GM18907 (cell line): Measurements from ENCODE around the gene OVAAL.

Experiments
- ATAC-seq: cut with Tn5 transposase; IDR thresholded peaks from one replicate; pipeline ENCODE4 v1.9.1; 2021; ENCODE audit warnings: mild to moderate bottlenecking, moderate library complexity; ENCODE audit not compliant: unreplicated experiment

The OVAAL gene

DNA sequence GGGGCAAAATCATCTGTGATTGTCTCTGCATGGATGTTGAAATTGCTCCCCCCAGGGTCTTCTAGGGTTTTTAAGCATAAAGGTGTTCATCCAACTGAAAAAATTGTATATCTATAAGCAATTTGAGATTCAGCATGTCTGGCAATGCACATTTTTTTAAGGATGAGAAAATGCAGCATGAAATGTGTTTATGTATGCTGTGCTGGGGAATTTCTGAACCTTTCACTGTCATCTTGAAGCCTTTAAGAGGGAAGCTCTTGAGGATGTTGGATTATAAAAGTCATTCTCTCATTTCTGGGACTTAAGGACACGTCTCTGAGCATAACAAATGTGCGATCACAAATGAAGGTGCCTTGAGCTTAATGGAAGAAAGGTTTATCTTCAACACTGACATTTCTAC is 9.4 kb downstream of the OVAAL start:
- ATAC-seq: no peak

DNA sequence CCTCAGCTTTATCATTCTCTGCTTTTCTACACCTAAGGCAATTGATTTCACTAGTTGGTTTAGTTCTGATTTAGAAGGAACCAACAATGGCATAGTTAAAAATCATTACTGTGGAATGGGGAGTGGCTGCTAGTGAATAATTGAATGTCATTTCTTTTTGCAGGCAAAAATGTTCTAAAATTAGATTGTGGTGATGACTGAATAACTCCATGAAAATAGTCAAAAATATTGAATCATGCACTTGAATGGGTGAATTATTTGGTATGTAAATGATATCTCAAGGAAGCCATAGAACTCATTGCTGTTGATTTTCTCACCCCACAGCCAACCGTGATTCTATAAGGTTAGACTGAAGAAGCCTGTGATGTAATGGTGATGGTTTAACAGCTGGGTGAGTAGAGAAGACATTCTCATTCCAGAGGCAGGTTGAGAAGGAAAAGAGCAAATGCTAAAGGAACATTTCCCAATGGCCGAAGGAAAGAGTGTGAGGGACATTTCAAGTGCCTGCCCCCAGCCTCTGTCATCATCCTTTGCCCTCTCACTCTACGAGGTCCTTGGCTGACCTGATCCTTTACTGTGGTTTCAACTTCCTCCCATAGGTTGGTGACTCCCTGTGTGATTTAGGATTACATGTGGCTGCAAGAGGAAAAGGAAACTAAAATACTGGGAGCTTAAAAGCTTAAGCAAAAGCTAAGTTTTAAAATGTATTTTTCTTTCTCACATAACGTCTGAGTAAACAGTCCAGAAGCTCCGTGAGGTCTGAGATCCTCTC is 12.5 kb downstream of the OVAAL start:
- no peak for ATAC-seq

DNA sequence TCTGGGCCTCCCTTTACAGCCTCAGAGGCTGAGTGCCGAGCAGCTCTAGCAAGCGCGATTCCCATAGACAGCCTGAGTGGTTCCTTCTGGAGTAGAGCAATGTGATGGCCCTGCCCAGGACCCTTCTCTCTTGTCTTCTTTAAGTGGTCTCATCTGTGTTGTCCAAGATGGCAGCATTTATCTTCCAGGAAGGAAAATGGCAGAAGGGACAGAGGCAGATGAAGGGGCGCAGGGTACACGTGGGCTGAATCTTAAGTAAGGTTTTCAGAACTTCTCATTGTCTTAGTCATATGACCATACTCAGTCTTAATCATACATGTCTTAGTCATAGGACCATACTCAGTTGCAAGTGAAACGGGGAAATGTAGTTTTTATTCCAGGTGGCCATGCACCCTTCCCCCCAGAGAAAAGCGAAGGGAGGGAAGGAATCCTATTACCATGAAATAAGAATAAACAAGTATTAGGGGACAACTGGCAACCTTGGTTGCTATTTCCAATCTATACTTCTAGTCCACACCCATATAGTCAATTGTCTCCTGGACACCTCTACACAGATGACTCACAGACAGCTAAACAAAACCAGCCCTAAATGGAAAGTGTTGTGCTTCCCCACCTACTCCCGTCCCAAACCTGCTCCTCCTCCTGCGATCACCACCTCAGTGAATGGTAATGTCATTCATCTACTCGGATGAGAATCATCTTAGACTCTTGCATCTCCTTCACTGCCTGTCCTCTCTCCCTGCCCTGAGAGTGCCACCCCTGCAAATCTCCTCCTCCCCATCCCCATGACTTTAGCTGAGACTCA is 13.3 kb downstream of the OVAAL start:
- ATAC-seq: no peak

DNA sequence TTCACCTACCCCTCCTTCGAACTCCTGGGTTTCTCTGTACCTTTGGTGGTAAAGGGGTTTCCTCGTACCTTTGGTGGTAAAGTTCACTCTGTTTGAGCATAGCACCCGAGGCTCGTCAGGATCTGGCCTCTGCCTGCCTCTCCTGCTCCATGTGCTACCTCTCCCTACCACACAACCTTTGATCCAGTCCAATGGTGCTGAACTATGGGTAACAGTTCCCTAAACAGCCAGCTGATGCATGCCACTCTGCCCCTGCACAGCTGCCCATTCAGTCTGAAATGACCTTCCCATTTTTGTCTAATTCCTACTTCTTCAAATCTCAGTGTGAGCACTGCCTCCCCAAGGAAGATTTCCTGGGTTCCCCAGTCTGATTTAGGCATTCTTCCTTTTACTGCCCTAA is 14.0 kb downstream of the OVAAL start:
- ATAC-seq: no peak

DNA sequence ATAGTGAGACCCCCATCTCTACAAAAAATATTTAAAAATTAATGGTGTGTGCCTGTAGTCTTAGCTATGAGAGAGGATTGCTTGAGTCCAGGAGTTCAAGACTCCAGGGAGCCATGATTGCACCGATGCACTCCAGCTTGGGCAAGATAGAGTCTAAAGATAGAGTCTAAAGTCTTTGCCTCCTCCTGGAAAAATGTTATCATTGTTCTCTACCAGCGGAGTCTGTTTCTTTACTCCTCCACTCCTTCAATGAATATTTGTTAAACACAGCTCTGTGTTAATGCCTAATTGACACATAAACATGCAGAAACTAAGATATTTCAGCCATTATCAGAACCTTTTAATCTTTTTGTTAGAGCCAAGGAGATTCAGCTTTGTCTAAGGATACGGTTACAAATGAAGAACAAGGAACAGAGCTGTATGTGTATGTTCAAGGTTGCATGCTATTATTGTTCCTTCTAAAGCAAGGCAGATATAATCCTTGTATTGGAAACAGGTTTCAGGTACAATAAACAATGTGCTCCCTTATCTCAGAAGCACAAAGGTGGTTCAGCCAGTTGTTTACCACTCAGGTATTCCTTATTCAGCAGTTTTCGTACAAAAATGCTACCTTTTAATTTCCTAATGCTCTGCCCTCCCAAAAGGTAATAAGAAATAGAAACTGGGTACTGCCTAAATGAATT is 15.4 kb downstream of the OVAAL start:
- no peak for ATAC-seq

DNA sequence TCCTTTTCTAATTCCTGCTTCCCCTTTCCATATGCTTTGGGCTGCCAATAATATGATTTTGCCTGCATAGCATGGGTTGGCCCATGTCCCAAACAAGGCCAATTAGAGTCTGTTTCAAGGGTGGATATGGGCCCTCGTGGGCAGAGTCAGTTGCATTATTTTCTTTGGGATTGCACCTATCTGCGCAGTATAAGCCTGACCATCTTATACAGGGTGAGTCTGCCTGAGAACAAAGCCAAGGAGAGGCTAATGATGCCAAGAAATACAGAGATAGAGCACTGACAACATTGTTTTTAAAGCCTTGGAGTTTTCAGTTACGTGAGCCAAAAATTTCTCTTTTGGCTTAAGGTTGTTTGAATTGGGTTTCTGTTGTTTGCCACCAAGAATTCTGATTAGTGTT is 18.6 kb downstream of the OVAAL start:
- ATAC-seq: no peak

DNA sequence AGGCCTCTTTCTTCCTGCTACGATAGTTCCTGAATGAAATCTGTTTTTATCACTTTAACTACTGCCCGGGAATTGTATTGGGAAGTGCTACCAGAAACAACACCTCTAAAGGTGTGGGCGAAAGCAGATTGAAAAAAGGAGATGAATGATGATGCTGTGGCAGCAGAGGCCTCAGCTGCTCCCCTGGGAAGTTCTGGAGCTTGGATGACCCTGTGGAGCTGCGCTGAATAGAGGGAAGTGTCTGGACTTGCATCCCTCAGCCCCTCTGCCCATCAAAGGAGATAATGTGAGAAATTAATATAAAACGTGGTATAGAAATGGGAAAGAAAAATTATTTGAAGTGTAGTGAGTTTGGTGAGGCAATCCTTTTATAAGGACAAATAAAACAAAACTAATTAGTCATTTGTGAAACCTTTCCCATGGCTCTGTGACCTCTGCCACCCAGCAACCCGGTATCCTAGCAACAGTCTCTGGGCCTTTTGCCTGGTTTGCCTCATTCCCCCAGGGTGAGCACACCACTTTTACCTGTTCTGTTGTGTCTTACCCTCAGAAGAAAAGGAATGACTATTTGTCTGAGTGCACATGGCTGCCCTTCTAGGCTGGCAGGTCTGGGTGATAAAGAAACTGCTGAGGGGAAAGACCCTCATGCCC is 21.3 kb downstream of the OVAAL start:
- no peak for ATAC-seq

DNA sequence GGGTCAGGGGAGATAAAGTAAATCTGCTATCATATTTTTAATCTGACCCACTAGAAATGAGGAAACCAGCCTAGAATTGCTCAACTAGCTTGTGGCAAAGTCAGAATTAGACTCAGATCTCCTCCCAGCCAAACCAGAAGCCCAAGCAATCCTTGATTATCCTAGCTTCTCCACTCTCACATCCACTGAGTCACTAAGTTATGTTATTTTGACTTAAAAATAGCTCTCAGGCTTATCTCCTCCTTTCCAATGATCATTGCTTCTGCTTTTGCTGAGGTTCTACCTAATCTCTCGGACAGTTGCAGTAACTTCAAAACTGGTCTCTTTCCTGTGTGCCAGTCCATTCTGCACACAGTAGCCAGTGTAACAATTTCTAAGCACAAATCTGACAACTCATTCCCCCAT is 22.9 kb downstream of the OVAAL start:
- no peak for ATAC-seq

DNA sequence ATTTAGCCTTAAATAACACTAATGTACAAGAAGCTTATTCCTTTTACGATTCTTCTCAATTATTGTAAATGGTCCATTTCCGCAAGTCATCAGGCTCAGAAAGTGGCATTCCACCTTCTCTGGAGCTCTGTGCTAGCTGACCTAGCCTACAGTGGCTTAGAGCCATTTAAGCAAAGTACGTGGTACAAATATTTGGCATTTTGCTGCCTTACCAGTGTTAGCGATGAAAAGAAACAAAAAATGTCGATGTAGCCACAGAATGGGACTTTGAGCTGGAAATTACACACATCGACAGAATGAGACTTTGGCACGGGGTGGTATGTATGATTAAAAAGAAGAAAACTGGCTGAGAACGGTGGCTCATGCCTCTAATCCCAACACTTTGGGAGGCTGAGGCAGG is 26.1 kb downstream of the OVAAL start:
- no peak for ATAC-seq

DNA sequence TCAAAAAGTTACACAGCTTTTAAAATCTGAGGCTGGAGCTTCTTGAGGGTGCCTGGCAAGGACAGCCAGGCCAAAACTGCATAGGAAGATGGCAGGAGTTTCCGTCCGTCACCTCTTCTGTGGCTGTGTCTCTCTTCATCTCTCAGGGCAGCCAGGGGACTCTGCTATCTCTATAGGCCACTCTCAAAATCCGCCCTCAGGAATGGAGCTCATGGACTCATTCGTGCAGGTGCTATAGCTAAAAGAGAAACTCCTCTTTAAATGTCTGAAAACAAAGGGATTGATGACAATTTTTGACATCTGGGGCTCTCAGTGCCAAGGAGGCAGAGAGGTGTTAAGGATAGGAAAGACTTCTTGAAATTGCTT is 27.2 kb downstream of the OVAAL start:
- ATAC-seq: no peak

DNA sequence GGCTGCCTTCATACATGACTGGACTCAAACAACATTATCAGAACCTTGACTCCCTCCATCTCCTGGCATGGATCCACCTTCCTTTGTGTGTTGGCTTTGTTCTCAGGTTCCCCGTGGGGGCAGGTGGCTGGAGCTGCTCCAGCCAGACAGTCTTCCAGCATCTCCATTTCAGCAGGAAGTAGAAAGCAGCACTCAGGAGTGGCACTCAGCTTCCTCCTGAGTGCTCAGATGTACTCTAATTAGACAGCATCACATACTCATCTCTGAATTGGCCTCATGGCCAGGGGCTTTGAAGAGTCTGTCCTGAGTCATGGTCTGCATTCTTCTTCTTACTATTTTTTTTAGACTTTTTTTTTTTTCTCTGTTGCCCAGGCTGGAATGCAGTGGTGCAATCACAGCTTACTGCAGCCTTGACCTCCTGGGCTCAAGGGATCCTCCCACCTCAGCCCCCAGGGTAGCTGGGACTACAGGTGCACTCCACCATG is 27.9 kb downstream of the OVAAL start:
- no peak for ATAC-seq

DNA sequence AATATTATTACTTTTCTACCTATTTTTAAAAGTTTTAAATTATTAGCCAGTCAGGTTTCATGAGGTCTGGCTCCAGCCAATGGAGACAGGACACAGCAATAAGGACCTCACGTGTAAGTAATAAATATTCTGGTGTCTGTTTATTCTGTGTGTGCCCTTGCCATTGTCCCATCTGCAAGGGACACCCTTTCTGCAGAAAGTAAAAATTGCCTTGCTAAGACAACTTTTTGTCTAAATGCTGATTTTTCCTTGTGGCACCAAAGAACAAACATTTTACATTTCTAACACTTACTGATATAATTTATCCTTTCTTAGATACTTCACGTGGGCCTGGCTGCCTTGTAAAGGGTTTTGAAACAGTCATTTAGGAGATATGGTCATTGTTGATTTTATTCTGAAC is 29.4 kb downstream of the OVAAL start:
- ATAC-seq: no peak

DNA sequence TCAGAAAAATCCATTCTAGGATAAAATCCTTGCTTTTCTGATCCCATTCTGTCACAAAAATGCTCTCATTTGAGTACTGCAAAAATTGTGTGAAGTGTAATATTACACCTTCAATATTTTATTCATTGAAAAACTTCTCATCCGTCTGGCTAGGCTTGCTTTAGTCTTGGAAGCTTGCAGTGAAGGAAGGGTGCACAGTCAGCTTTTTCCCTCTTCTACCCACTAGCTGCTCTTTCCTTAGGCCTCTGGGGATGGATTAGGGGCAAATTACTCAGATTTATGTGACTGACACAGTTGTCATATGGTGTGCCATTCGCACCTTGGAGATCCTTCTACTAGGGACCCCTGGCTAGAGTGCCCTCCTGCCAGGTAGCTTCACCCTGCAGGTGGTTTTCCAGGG is 32.1 kb downstream of the OVAAL start:
- ATAC-seq: no peak

DNA sequence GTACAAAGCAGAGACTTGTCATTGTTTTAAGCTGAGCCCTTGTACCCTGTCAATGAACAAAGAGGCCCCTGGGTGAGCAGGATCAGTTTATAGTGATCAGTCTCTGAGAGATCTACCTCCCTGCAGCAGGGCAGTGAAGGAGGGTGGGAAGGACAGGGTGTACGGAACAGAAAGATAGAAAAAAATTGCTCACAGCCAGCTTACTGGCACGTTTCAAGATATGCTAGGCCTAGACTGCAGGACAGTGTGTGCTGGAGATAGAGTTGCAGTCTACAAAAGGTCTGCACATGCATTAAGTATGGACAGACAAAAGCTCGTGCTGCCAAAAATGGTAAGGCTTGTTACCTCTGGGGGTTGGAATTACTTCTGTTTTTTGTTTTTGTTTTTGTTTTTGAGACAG is 34.6 kb downstream of the OVAAL start:
- ATAC-seq: no peak

DNA sequence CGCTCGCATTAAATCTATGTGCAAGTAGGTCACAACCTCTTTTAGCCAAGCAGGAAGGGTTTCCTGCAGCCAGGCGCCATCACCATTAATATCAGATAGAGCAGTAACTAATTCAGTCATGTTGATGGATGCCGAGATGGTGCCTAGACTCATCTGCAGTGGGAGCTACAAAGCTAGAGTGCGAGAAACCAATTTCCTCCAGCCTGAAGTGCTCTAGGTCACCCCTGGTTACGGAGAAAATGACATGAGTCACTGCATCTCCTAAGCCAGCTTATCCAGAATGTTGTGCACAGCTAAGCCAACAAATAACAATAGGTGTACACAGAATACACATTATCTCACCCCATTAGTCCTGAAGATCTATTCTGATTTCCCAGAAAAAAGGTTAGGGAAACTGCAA is 36.0 kb downstream of the OVAAL start:
- ATAC-seq: no peak

DNA sequence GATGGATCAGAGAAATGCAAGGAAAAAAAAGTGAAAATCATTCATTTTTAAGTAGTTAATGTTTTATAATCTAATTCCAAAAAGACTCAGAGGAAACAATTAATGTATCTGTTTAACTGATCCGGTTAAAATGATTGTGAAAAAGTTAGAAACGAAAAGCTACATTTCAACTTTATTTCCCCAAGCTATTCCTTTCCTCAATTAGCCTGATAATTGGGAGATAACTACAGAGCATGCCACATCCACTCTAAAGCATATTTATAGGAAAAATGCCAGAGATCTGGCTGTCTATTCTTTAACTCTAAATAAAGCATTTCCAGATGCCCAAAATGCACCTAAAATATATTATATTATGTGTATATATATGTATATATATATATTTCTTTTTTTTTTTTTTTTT is 37.2 kb downstream of the OVAAL start:
- ATAC-seq: no peak

DNA sequence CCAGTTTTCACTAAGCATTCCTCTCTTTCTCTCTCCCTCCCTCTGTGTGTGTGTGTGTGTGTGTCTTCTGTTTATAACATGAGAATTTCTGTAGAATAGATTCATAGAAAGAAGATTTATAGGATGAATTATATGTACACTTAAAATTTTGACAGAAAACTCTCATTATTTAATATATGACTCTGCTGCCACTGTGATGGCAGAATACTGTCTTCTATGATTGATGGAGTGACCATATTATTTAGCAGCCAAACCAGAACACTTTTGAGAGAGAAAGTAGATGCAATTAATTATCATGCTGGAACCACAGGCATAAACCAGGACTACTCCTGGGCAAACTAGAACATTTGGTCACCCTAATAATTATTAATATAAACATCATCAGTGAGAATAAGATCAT is 38.8 kb downstream of the OVAAL start:
- ATAC-seq: no peak

DNA sequence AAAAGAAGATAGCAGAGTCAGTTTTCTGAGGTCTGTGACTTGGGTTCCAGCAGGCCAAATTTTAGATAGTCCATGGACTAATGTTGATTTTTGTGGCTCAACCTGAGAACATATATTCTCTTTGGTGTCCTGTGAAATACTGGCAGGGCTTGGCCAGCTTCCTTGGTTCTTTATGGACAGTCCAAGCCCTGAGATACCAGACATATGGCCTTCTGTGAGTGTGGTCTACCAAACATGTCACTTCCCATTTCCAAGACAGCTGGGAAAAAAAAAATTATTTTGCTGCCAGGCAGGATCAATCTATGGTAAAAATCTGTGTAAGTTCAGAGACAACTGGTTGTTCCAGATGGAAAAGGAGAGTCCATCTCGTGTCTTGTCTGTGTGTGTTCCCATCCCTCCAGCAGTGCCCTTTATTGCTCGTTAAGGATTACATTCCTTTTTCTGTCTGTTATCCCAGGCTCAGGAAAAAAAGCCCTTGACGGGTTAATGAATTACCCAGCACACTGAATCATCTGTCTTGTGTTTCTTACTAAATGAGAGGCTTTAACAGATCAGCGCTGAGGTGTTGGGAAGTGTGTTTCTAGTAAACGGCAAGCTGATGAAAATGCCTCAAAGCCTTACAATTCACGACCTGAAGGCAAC is 39.7 kb downstream of the OVAAL start:
- no peak for ATAC-seq

DNA sequence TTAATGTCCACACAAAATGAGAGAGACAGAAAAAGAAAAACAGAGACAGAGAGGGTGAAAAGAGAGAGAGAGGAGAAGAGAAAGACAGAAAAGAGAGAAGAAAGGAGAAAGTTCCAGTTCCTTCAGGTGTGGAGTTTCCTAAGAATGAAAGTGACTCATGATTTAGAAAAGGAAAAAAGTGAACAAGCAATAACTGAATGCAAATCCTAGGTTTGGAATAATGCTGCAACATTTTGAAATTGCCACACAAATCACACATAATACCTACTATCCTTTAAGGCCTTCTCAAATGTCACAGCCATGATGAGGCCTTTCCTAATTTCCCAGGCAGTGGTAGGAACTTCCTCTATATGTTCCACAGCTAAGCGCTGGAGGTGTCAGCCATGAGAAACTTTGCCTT is 41.6 kb downstream of the OVAAL start:
- no peak for ATAC-seq

DNA sequence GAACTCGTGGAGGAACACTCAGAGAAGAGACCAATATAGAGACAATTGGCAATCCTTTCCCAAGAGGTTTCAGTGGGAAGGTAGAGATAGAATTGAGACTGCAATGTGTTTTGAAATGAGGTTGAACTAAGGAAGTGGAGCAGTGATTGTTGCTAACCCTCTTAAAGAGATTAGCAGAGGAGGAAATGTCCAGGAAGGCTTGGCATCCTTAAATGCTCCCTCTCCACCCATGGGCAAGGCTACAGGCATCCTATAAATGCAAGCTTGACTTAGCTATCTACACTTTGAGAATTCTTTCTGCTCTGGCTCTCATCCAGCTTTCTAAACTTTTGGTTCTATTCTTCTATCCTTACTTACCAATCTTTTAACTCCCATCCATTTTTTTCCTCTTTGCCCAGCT is 42.7 kb downstream of the OVAAL start:
- ATAC-seq: no peak
